ENCODE results near the gene PTX3. TPM values are rescaled to one million over a fixed set of nuclear protein-coding genes. Genes with fewer than 3 reads are reported as not detected.

The PTX3 gene
- total RNA-seq, 1 experiment from 2014 or later, result 27.3 TPM

DNA sequence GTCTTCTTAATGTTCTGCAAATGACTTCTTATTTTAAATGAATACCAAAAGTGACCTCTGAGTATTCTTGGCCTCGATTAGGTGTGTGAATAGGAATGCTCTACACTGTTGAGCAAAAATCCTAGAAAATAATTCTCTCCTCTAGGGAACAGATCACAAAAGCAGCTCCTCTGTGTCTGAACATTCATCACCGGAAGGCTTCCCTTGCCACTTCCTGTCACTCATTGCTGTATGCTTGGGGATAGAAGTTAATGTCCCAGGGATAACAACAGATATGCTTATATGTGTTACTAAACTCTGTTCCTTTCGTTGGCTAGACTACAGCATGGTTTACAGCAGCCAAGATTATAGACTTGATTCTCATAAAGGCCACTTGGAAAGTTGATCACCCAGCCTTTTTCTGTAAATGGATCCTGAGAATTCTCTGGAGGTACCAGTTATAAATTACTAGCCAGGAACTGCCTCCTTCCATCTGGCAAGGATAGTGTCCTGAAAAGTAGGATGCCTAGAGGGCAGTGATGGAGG is 16.0 kb upstream of the PTX3 start:
- no peaks in the 10 kb centered on the region for H4K20me1 ChIP-seq (ENCODE audit: low read length)
- no peak overlapping the region for H3K4me3 ChIP-seq (ENCODE audit: low read length)
- ATAC-seq (no peak), DNase-seq (no peak)
- ChIA-PET CTCF (no interaction called here), POLR2A (ENCODE audit: unreplicated experiment) (no interaction called here)
- no peaks in the 10 kb centered on the region for H3F3A ChIP-seq (ENCODE audit: low read length, unreplicated experiment)
- no peaks in the 10 kb centered on the region for H3K36me3 ChIP-seq (ENCODE audit: low read depth, low read length)
- no peak overlapping the region for H3K4me2 ChIP-seq (ENCODE audit: low read length)
- no peaks in the 10 kb centered on the region for H3K9me3 ChIP-seq (ENCODE audit: low read length)
- TF ChIP-seq EZH2 (IDR thresholded peaks at IDR 0.05; ENCODE audit: low read length, unreplicated experiment) (no peak), EZH2phosphoT487 (IDR thresholded peaks at IDR 0.05; ENCODE audit: borderline replicate concordance, low read length) (no peak)
- TF ChIP-seq, protein P1, sequence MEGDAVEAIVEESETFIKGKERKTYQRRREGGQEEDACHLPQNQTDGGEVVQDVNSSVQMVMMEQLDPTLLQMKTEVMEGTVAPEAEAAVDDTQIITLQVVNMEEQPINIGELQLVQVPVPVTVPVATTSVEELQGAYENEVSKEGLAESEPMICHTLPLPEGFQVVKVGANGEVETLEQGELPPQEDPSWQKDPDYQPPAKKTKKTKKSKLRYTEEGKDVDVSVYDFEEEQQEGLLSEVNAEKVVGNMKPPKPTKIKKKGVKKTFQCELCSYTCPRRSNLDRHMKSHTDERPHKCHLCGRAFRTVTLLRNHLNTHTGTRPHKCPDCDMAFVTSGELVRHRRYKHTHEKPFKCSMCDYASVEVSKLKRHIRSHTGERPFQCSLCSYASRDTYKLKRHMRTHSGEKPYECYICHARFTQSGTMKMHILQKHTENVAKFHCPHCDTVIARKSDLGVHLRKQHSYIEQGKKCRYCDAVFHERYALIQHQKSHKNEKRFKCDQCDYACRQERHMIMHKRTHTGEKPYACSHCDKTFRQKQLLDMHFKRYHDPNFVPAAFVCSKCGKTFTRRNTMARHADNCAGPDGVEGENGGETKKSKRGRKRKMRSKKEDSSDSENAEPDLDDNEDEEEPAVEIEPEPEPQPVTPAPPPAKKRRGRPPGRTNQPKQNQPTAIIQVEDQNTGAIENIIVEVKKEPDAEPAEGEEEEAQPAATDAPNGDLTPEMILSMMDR (conservative IDR thresholded peaks at IDR 0.05; ENCODE audit: low read depth, low read length), result no peak
- no peak overlapping the region for H3K27ac ChIP-seq (ENCODE audit: low read length)
- H3K79me2 ChIP-seq (ENCODE audit: low read length), result no peaks in the 10 kb centered on the region
- BruUV-seq (replicated peaks), result no TSS peak
- H3K9ac ChIP-seq (ENCODE audit: low read length), result no peak overlapping the region
- no peak overlapping the region for H2AFZ ChIP-seq (ENCODE audit: low read length)
- no peaks in the 10 kb centered on the region for H3K9me2 ChIP-seq (replicated peaks; ENCODE audit: low read length)
- no peaks in the 10 kb centered on the region for H3K27me3 ChIP-seq (ENCODE audit: low read length)
- peaks cover 16% of the 10 kb centered on the region for H3K4me1 ChIP-seq (ENCODE audit: insufficient read depth, low read length)
- intact Hi-C loops (cut with micrococcal nuclease), result no loop called here

DNA sequence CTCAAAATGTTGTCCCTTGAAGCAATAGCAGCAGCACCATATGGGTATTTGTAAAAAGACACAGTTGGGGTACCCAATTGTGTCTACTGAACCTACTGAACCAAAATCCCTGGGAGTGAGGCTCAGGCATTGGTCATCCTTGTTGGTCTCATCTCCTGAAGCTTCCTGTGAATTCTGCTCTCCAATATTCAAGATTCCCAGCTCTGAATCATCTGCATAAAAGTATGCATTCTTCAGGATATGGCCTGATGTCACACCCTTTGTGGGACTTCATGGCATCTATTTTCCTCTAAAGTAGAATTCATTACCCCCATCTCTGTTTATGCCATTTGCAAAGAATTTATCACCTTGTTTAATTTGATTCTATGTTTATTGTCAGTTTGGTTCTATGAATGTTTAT is 13.3 kb upstream of the PTX3 start:
- Histone ChIP-seq H3K36me3 (ENCODE audit: low read depth, low read length) (no peaks in the 10 kb centered on the region), H3K9me3 (ENCODE audit: low read length) (no peaks in the 10 kb centered on the region), H3K27me3 (ENCODE audit: low read length) (no peaks in the 10 kb centered on the region), H2AFZ (ENCODE audit: low read length) (no peak overlapping the region), H3K79me2 (ENCODE audit: low read length) (no peaks in the 10 kb centered on the region), H3K9ac (ENCODE audit: low read length) (no peak overlapping the region), H3K9me2 (replicated peaks; ENCODE audit: low read length) (no peaks in the 10 kb centered on the region), H3K4me3 (ENCODE audit: low read length) (no peak overlapping the region), H3K4me2 (ENCODE audit: low read length) (no peak overlapping the region), H3K27ac (ENCODE audit: low read length) (no peak overlapping the region), H3K4me1 (ENCODE audit: insufficient read depth, low read length) (peaks cover 2% of the 10 kb centered on the region), H4K20me1 (ENCODE audit: low read length) (no peaks in the 10 kb centered on the region), H3F3A (ENCODE audit: low read length, unreplicated experiment) (no peaks in the 10 kb centered on the region)
- BruUV-seq (replicated peaks), result no TSS peak
- intact Hi-C loops (cut with micrococcal nuclease), result no loop called here
- TF ChIP-seq, protein P1 (conservative IDR thresholded peaks at IDR 0.05; ENCODE audit: low read depth, low read length), result no peak
- TF ChIP-seq EZH2phosphoT487 (IDR thresholded peaks at IDR 0.05; ENCODE audit: borderline replicate concordance, low read length), result no peak
- TF ChIP-seq EZH2 (IDR thresholded peaks at IDR 0.05; ENCODE audit: low read length, unreplicated experiment), result no peak
- ATAC-seq, result peak; percentile 73
- POLR2A ChIA-PET (ENCODE audit: unreplicated experiment), result no interaction called here
- peak; percentile 53 for DNase-seq
- CTCF ChIA-PET, result no interaction called here

- Histone ChIP-seq H3K4me2 (ENCODE audit: low read length) (no peak overlapping the region), H3K9ac (ENCODE audit: low read length) (no peak overlapping the region), H3K27ac (ENCODE audit: low read length) (no peak overlapping the region), H3F3A (ENCODE audit: low read length, unreplicated experiment) (no peaks in the 10 kb centered on the region), H3K4me1 (ENCODE audit: insufficient read depth, low read length) (peaks cover 3% of the 10 kb centered on the region), H4K20me1 (ENCODE audit: low read length) (no peaks in the 10 kb centered on the region), H3K36me3 (ENCODE audit: low read depth, low read length) (no peaks in the 10 kb centered on the region), H3K9me2 (replicated peaks; ENCODE audit: low read length) (no peaks in the 10 kb centered on the region), H3K4me3 (ENCODE audit: low read length) (no peak overlapping the region), H3K9me3 (ENCODE audit: low read length) (no peaks in the 10 kb centered on the region), H3K79me2 (ENCODE audit: low read length) (no peaks in the 10 kb centered on the region), H2AFZ (ENCODE audit: low read length) (no peak overlapping the region), H3K27me3 (ENCODE audit: low read length) (no peaks in the 10 kb centered on the region)
- no peak for ATAC-seq
- TF ChIP-seq EZH2 (IDR thresholded peaks at IDR 0.05; ENCODE audit: low read length, unreplicated experiment) (no peak), EZH2phosphoT487 (IDR thresholded peaks at IDR 0.05; ENCODE audit: borderline replicate concordance, low read length) (no peak)
- ChIA-PET POLR2A (ENCODE audit: unreplicated experiment) (interaction anchor here (0.6 kb wide), 1 partner anchor 39 kb away, joined by 5 read pairs; no protein-coding TSS in a partner anchor), CTCF (no interaction called here)
- DNase-seq, result no peak
- no TSS peak for BruUV-seq (replicated peaks)
- intact Hi-C loops (cut with micrococcal nuclease), result no loop called here
Observed at GRCh38 chr3:157427901-157428300, 8.7 kb upstream of the PTX3 start.
